Measurements from ENCODE around the gene ITGA1.

DNA sequence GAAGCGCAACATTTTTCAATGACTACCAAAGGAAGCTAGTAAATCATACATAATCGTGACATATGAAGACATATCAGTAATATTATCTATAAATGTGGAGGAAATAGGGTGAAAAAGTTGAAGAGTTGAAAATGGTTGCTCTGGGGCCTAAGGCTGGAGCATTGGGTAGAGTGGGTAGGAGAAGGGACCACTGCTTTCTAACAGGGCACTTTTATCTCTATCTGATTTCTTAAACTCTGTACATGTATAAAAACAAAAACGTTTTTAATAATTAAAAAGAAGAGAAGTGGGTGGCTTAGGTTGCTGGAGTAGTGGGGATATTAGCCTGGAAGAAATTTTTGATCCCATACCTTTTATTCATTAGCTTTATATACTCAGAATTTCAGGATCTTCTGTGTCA is 44.2 kb upstream of the ITGA1 start:
- TF ChIP-seq POLR2A (IDR thresholded peaks at IDR 0.05; ENCODE audit: low read depth, low read length) (no peak), POLR2AphosphoS5 (IDR thresholded peaks at IDR 0.05; ENCODE audit: low read depth, low read length) (no peak)
